ENCODE measurements around the gene TMEM163.

DNA sequence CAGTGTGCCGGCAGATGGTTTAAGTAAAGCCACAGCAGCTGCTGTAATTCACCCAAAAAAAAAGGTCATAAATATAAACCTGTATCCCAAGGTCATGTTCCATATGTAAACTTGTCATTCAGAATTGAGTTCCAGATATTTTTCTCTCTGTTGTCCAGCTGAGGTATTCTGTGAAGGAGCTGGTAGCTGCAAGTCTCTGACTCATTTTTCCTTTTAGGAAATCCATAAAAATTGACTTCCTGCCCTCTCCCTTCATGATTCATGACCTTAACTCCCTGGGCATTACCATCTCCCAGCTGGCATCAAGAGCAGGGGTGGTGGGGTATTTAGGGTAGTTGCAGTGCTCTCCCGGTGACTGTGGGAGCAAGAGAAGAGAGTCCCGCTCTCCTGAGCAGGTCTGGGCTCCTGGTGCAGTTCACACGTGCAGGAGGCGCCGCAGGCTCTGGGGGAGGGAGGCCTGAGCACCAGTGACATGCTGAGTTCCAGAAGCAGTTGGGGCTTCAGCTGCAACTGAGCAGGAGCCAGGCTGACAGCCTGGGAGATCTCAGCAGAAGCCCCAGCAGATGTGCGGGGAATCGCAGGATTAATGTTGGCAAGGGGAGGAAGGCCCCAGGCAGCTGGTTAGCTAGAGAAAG lies 272.3 kb downstream of the TMEM163 start:
- TF ChIP-seq, protein P1, sequence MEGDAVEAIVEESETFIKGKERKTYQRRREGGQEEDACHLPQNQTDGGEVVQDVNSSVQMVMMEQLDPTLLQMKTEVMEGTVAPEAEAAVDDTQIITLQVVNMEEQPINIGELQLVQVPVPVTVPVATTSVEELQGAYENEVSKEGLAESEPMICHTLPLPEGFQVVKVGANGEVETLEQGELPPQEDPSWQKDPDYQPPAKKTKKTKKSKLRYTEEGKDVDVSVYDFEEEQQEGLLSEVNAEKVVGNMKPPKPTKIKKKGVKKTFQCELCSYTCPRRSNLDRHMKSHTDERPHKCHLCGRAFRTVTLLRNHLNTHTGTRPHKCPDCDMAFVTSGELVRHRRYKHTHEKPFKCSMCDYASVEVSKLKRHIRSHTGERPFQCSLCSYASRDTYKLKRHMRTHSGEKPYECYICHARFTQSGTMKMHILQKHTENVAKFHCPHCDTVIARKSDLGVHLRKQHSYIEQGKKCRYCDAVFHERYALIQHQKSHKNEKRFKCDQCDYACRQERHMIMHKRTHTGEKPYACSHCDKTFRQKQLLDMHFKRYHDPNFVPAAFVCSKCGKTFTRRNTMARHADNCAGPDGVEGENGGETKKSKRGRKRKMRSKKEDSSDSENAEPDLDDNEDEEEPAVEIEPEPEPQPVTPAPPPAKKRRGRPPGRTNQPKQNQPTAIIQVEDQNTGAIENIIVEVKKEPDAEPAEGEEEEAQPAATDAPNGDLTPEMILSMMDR (IDR thresholded peaks at IDR 0.05): no peak
- no peak for TF ChIP-seq POLR2A (IDR thresholded peaks at IDR 0.05)
